Endothelial cell (in vitro differentiated cells): ENCODE measurements around the gene SEC16A. TPM values are rescaled to one million over a fixed set of nuclear protein-coding genes. Genes with fewer than 3 reads are reported as not detected.

Experiments used
- DNase-seq: peaks from one replicate; pipeline ENCODE4 v3.0.0; 2021; ENCODE audit warnings: low spot score
- H3K27ac Mint-ChIP-seq: one replicate; pipeline ENCODE4 v1.8.0; 2021; ENCODE audit warnings: mixed read lengths, inconsistent platforms; ENCODE audit not compliant: unreplicated experiment
- H3K27me3 Mint-ChIP-seq: one replicate; pipeline ENCODE4 v1.8.0; 2021; ENCODE audit warnings: mild to moderate bottlenecking, moderate library complexity, mixed read lengths, inconsistent platforms; ENCODE audit not compliant: unreplicated experiment
- H3K36me3 Mint-ChIP-seq: one replicate; pipeline ENCODE4 v1.8.0; 2021; ENCODE audit warnings: mild to moderate bottlenecking, low read depth, mixed read lengths, inconsistent platforms; ENCODE audit not compliant: unreplicated experiment
- H3K4me1 Mint-ChIP-seq: one replicate; pipeline ENCODE4 v1.8.0; 2021; ENCODE audit warnings: mild to moderate bottlenecking, mixed read lengths, inconsistent platforms; ENCODE audit not compliant: unreplicated experiment
- H3K4me3 Mint-ChIP-seq: one replicate; pipeline ENCODE4 v1.8.0; 2021; ENCODE audit warnings: mild to moderate bottlenecking, mixed read lengths, inconsistent platforms; ENCODE audit not compliant: unreplicated experiment
- H3K9me3 Mint-ChIP-seq: one replicate; pipeline ENCODE4 v1.8.0; 2021; ENCODE audit warnings: mixed read lengths, inconsistent platforms; ENCODE audit not compliant: unreplicated experiment
- total RNA-seq: library from RNA; stranded (reverse); fragmentation: NEBNext Ultra II Directional; extraction: Animal tissue kit (Norgen Biotek cat#: 25700); gene quantifications from one replicate; pipeline ENCODE4 v1.2.1, GENCODE V29; 2021; ENCODE audit not compliant: unreplicated experiment
- TF ChIP-seq, protein P1 (sequence below): fragments of 200-600 bp; sonication (generic); IDR thresholded peaks from one replicate; pipeline ENCODE4 v1.5.0; 2021; ENCODE audit warnings: antibody characterized with exemption; ENCODE audit not compliant: unreplicated experiment

The SEC16A gene
- total RNA-seq, 1 donor from 2014 or later = 79.5 TPM

DNA sequence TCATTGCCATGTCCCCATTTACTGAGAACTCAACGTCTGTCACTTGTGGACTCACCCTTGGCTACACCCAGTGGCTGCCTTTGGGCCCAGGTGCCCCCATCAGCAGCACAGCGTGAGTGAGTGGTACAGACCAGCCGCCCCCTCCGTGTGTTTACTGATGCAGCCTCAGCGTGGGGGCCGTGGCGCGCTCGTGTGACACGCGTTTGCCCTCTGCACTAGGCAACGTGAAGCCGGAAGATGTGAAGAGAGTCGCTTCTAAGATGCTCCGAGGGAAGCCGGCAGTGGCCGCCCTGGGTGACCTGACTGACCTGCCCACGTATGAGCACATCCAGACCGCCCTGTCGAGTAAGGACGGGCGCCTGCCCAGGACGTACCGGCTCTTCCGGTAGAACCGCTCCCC, 60.0 kb downstream of the SEC16A start:
- TF ChIP-seq, protein P1, sequence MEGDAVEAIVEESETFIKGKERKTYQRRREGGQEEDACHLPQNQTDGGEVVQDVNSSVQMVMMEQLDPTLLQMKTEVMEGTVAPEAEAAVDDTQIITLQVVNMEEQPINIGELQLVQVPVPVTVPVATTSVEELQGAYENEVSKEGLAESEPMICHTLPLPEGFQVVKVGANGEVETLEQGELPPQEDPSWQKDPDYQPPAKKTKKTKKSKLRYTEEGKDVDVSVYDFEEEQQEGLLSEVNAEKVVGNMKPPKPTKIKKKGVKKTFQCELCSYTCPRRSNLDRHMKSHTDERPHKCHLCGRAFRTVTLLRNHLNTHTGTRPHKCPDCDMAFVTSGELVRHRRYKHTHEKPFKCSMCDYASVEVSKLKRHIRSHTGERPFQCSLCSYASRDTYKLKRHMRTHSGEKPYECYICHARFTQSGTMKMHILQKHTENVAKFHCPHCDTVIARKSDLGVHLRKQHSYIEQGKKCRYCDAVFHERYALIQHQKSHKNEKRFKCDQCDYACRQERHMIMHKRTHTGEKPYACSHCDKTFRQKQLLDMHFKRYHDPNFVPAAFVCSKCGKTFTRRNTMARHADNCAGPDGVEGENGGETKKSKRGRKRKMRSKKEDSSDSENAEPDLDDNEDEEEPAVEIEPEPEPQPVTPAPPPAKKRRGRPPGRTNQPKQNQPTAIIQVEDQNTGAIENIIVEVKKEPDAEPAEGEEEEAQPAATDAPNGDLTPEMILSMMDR = no peak
- Mint-ChIP-seq H3K27ac (no peak overlapping the region), H3K4me1 (no peaks in the 10 kb centered on the region), H3K9me3 (no peaks in the 10 kb centered on the region), H3K36me3 (peaks cover 19% of the 10 kb centered on the region), H3K27me3 (peaks cover 2% of the 10 kb centered on the region), H3K4me3 (peak overlapping the region; percentile 83)
- no peak for DNase-seq

- no peak for DNase-seq
- Mint-ChIP-seq H3K36me3 (peaks cover 22% of the 10 kb centered on the region), H3K4me1 (no peaks in the 10 kb centered on the region), H3K27ac (no peak overlapping the region), H3K27me3 (peaks cover under 1% of the 10 kb centered on the region), H3K4me3 (no peak overlapping the region), H3K9me3 (no peaks in the 10 kb centered on the region)
- TF ChIP-seq, protein P1 = no peak
These were observed 61.0 kb downstream of the SEC16A start for GRCh38 chr9:136421791-136422190.

GRCh38 chr9:136419092-136419420, 63.8 kb downstream of the SEC16A start:
- H3K27me3 Mint-ChIP-seq = peaks cover 2% of the 10 kb centered on the region

GRCh38 chr9:136418182-136419091, 64.4 kb downstream of the SEC16A start:
- TF ChIP-seq, protein P1 = no peak
- Mint-ChIP-seq H3K4me1 (no peaks in the 10 kb centered on the region), H3K4me3 (peak overlapping the region; percentile 39), H3K36me3 (peaks cover 37% of the 10 kb centered on the region), H3K9me3 (no peaks in the 10 kb centered on the region), H3K27ac (no peak overlapping the region), H3K27me3 (peaks cover 2% of the 10 kb centered on the region)
- DNase-seq = no peak

More at GRCh38 chr9:136419092-136419420, 63.8 kb downstream of the SEC16A start:
- no peaks in the 10 kb centered on the region for H3K4me1 Mint-ChIP-seq
- H3K36me3 Mint-ChIP-seq = peaks cover 32% of the 10 kb centered on the region
- no peak overlapping the region for H3K4me3 Mint-ChIP-seq
- H3K9me3 Mint-ChIP-seq = no peaks in the 10 kb centered on the region
- no peak for DNase-seq
- TF ChIP-seq, protein P1 = no peak
- no peak overlapping the region for H3K27ac Mint-ChIP-seq

GRCh38 chr9:136416914-136417313, 65.9 kb downstream of the SEC16A start:
- H3K4me1 Mint-ChIP-seq = peaks cover 3% of the 10 kb centered on the region

More at GRCh38 chr9:136416914-136417313, 65.9 kb downstream of the SEC16A start:
- Mint-ChIP-seq H3K9me3 (no peaks in the 10 kb centered on the region), H3K27me3 (peaks cover 2% of the 10 kb centered on the region), H3K36me3 (peaks cover 39% of the 10 kb centered on the region), H3K4me3 (no peak overlapping the region), H3K27ac (no peak overlapping the region)
- TF ChIP-seq, protein P1 = no peak
- no peak for DNase-seq
